Gastrocnemius medialis (tissue), 4 donors: ENCODE data around the gene CTSA.

ENCODE experiments used
- CTCF ChIP-seq, 5 experiments: fragments of 450-650 bp in 3 of 5; fragments of 200-600 bp in 2 of 5; sonication (generic) in 2 of 5; IDR thresholded peaks in 4 of 5; conservative IDR thresholded peaks in 1 of 5; 1 replicate in 4 of 5; 2 replicates in 1 of 5; pipeline ENCODE4 v1.5.1; 2016 to 2019; ENCODE audit warnings: antibody characterized with exemption in 5 of 5, mild to moderate bottlenecking in 3 of 5, moderate library complexity in 3 of 5
- POLR2A ChIP-seq, 2 donors: fragments of 450-650 bp; IDR thresholded peaks; one replicate each; pipeline ENCODE4 v1.6.1; 2017; ENCODE audit warnings: antibody characterized with exemption in 2 of 2, mild to moderate bottlenecking in 2 of 2, moderate library complexity in 2 of 2

DNA sequence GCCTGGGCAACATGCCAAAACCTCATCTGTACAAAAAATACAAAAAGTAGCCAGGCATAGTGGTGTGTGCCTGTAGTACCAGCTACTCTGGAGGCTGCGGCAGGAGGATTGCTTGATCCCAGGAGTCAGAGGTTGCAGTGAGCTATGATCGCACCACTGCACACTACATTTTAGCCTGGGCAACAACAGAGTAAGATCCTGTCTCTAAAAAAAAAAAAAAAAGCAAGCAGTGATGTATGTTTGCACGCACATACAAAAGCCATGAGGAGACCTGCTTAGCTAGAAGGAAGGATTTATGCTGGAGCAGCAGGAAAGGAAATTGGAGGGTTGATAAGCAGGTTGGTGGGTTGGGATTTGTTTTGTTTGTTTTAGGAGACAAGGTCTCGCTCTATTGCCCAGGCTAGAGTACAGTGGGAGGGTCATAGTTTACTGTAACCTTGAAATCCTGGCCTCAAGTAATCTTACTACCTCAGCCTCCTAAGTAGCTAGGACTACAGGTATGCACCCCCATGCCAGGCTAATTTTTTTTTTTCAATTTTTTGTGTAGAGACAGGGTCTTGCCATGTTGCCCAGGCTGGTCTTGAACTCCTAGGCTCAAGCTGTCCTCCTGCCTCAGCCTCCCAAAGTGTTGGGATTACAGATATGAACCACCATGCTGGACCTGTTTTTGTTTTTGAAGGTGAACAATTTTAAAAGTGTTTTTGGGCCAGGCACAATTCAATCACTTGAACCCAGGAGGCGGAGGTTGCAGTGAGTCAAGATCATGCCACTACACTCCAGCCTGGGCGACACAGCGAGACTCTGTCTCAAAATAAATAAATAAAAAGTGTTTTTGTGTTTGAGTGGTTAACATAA lies 29.7 kb upstream of the CTSA start:
- no peak for TF ChIP-seq POLR2A (IDR thresholded peaks at IDR 0.05)
- TF ChIP-seq CTCF (IDR thresholded peaks at IDR 0.05 in 4 of 5, conservative IDR thresholded peaks at IDR 0.05 in 1 of 5): no peak
